H7 (cell line): ENCODE measurements around the gene USP5. TPM values are rescaled to one million over a fixed set of nuclear protein-coding genes. Genes with fewer than 3 reads are reported as not detected.
"Not testable (repeated sequence)": the region's sequence is repeated elsewhere in the genome, so short reads cannot be mapped to it uniquely, and the experiment has no call there.

Experiments
- DNase-seq: peaks from one replicate; pipeline ENCODE4 v3.0.0; 2012
- H3K27me3 ChIP-seq: 2 replicates; pipeline ENCODE4 v1.6.0; 2011; ENCODE audit warnings: mild to moderate bottlenecking, low read length; ENCODE audit not compliant: control insufficient read depth, insufficient read depth
- H3K36me3 ChIP-seq: replicated peaks from 2 replicates; pipeline ENCODE4 v1.5.1; 2011; ENCODE audit warnings: low read length; ENCODE audit not compliant: control insufficient read depth, insufficient read depth
- H3K4me3 ChIP-seq: 2 replicates; pipeline ENCODE4 v1.5.1; 2011; ENCODE audit warnings: low read depth, mild to moderate bottlenecking, control low read depth, low read length, moderate library complexity; ENCODE audit not compliant: insufficient read depth
- total RNA-seq: library from RNA; depleted of rRNA; stranded (reverse); fragments of >200 nt; shearing (Covaris generic); gene quantifications from 2 replicates; pipeline ENCODE4 v1.2.3, GENCODE V29; 2014

USP5 gene
- total RNA-seq, 1 experiment from 2014 or later, result 112 TPM

DNA sequence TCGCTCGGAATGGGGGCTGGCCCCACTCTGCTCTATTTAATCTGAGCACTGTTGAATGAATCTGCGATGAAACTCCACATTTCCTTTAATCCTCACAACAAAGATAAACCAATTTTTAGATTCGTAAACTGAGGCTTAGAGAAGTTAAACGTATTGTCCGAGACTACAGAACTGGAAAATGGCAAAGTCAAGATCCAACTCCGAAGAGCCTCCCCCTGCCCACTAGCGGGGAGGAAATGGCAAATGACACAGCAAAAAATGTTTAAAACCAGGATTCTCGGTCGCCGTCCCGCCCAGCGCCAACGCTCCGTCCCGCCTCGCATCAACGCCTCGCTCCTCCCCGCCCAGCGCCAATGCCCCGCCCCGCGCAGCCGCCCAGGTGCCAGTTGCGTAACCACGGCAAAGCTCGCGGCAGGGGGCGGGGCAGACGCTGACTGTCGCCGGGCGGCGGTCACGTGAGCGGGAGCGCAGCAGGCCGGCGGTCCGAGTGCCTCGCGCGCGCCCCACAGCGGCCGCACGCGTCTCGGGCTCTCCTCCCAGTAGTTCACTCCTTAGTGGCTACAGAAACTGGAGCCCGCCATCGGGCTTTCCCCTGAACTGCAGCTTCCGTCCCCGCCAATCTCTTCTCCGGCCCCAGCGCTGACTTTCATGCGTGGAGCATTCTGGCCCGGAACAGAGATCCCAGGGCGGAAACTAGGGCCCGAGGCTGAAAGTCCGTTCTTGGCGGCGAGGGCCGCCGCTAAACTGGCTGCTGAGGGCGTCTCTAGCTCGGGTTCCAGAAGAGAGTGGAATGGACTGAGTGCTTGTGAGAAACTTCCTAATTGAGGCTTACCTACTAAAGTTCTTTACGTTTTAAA, 39.1 kb downstream of the USP5 start:
- Histone ChIP-seq H3K27me3 (no peaks in the 10 kb centered on the region), H3K36me3 (no peaks in the 10 kb centered on the region), H3K4me3 (peak overlapping the region; percentile 60)
- DNase-seq, result peak; percentile 97

DNA sequence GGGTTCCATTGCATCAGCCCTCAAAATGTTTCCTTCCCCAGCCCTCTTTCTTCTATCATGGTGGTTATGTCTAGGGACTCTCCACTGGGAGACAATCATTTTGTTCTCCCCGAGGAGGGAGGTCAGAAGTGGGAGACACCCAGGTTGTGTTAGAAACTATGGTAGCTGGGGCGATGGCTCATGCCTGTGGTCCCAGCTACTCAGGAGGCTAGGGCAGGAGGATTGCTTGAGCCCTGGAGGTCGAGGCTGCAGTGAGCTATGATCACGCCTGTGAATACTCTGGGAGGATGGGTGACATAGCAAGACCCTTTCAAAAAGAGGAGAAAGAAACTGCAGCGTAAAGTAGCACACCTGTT, 39.7 kb downstream of the USP5 start:
- Histone ChIP-seq H3K4me3 (peak overlapping the region; percentile 60), H3K36me3 (no peaks in the 10 kb centered on the region), H3K27me3 (no peaks in the 10 kb centered on the region)
- no peak for DNase-seq

- not testable (repeated sequence) for H3K36me3 ChIP-seq, H3K27me3 ChIP-seq, H3K4me3 ChIP-seq, DNase-seq
Observed at GRCh38 chr12:6892683-6893082, 40.7 kb downstream of the USP5 start.

DNA sequence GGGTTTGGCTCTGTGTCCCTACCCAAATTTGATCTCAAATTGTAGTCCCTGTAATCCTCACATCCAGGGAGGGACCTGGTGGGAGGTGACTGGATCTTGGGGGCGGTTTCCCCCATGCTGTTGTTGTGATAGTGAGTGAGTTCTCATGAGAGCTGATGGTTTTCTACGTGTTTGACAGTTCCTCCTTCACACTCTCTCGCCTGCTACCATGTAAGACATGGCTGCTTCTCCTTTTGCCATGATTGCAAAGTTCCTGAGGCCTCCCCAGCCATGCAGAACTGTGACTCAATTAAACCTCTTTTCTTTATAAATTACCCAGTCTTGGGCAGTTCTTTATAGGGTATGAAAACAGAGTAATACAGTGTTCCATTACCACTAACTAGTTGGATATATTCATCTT, 42.4 kb downstream of the USP5 start:
- no peaks in the 10 kb centered on the region for H3K36me3 ChIP-seq

DNA sequence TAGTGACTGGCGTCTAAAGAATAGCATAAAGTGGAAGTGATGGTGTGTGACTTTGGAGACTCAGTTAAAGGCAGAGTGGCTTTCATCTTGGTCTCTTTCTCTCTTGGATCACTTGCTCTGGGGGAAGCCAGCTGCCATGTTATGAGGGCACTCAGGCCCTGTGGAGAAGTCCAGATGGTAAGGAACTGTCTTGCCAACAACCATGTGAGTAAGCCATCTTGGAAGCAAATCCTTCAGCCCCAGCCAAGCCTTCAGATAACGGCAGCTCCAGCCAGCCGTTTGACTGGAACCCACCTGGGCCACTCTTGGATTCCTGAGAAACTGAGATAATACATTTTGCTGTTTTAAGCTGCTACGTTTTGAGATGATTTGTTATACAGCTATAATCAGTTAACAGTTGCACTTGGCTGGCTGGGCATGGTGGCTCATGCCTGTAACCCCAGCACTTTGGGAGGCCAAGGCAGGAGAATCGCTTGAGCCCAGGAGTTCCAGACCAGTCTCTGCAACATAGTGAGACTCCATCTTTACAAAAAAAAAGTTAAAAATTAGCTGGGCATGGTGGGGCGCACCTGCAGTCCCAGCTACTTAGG, 45.0 kb downstream of the USP5 start:
- no peak overlapping the region for H3K4me3 ChIP-seq
- DNase-seq, result no peak
- no peaks in the 10 kb centered on the region for H3K36me3 ChIP-seq
- H3K27me3 ChIP-seq, result no peaks in the 10 kb centered on the region

More for the DNA sequence above, 42.4 kb downstream of the USP5 start:
- H3K4me3 ChIP-seq, result no peak overlapping the region
- no peak for DNase-seq
- no peaks in the 10 kb centered on the region for H3K27me3 ChIP-seq

DNA sequence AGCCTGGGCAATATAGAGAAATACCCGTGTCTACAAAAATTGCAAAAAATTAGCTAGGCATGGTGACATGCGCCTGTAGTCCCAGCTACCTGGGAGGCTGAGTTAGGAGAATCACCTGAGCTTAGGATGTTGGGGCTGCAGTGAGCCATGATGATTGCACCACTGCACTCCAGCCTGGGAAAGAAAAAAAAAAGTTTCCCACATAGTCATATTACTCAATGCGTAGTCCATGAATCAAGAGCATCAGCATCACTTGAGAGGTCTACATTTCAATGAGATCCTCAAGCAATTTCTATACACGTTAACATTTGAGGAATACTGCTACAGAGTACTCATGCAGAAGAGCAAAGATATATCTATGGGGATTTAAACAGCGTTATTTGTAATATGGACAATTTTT, 47.5 kb downstream of the USP5 start:
- Histone ChIP-seq H3K36me3 (no peaks in the 10 kb centered on the region), H3K4me3 (no peak overlapping the region), H3K27me3 (no peaks in the 10 kb centered on the region)
- DNase-seq, result no peak

GRCh38 chr12:6899837-6900519, 48.0 kb downstream of the USP5 start:
- no peak for DNase-seq
- Histone ChIP-seq H3K36me3 (no peaks in the 10 kb centered on the region), H3K27me3 (no peaks in the 10 kb centered on the region), H3K4me3 (no peak overlapping the region)

DNA sequence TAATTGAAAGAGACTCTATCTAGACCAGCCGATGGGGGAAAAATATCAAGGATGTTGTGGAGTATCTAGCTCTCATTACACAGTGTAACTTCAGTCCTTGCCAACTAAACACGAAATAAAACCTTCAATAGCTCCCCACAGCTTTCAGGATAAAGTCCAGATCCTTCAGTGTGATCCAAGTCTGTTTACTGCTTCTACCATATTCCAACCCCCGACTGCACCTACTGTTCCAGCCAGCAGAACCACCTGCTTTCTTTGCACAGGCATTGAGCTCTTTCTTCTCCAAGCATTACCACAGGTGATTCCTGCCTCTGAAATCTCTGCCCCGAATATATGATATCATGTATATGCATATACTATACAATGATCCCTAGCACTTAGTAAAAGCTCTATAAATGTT, 50.5 kb downstream of the USP5 start:
- Histone ChIP-seq H3K27me3 (peaks cover 6% of the 10 kb centered on the region; the same call in 1 of the 2 replicates), H3K36me3 (no peaks in the 10 kb centered on the region), H3K4me3 (no peak overlapping the region)
- DNase-seq, result no peak

DNA sequence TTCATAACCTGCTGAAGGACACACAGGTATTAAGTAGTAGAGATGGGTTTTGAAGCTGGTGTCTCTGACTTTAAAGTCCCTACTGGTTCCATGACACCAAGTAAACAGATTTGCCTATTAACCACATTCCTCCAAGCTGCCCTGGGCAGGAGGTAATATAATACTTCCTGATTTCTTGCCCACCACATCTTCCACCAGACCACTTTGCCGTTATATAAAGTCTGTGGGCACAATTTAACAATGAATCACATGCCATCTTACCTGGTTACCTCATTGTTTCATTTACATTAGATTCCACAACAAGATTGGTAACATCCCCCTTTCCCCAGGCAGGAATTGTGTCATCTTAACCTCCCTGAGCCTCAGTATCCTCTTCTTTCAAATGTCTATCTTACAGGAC, 51.8 kb downstream of the USP5 start:
- Histone ChIP-seq H3K4me3 (no peak overlapping the region), H3K27me3 (peaks cover 6% of the 10 kb centered on the region; the same call in 1 of the 2 replicates), H3K36me3 (no peaks in the 10 kb centered on the region)
- DNase-seq, result no peak

DNA sequence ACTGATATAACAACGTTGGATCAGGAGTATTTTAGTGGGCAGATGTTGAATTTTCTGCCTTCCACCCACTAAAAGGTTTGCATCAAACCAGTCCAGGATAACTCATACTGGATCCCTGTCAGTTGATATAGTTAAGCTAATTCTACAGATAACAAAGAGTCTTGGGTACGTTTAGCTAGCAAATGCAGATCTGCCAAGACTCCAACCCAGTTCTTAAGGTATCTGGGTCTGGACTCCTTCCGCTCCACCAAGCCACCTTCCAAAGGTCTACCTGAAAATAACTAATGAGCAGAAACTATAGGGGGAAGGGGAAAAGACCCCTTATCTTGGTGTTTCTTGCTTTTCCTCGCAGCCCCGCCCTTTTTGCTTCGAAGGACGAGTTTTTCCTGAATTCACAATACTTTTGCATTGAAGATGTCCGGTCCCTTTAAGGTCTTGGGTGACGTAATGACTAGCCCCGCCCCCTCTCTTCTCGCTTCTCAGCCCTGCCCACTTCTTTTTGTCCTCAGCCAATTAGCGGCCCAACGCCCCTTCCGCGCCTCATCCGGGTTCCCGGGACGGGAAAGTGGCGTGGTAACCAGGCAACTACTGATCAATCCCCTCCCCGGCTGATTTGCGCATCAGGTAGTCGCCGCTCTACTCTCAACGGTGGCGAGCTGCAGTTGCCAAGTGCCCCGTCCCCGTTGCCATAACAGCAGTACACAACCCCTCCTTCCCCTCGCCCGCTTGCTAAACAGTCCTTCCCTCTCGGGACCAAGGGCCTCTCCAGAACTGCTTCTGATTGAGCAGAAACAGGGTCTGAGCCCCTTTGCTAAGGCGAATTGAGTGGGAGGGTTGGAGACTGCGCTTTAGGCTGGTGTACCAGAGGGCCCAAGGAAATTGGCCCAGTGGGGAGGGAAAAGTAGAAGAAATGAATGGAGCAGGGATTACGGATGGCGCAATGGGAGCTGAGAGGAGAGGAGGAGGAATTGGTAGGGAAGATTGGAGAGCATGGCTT, 52.6 kb downstream of the USP5 start, which contains the start of gene LRRC23:
TSS of gene LRRC23 (plus strand) at position 543 of the 997 bp plus-strand sequence. CDS start 812 bp downstream, outside the sequence.
- DNase-seq, result peak; percentile 82
- Histone ChIP-seq H3K4me3 (peak within 1 kb of the TSS; percentile 40), H3K27me3 (peaks cover 6% of the 10 kb centered on the region; the same call in 1 of the 2 replicates), H3K36me3 (no peaks in the 10 kb centered on the region)

DNA sequence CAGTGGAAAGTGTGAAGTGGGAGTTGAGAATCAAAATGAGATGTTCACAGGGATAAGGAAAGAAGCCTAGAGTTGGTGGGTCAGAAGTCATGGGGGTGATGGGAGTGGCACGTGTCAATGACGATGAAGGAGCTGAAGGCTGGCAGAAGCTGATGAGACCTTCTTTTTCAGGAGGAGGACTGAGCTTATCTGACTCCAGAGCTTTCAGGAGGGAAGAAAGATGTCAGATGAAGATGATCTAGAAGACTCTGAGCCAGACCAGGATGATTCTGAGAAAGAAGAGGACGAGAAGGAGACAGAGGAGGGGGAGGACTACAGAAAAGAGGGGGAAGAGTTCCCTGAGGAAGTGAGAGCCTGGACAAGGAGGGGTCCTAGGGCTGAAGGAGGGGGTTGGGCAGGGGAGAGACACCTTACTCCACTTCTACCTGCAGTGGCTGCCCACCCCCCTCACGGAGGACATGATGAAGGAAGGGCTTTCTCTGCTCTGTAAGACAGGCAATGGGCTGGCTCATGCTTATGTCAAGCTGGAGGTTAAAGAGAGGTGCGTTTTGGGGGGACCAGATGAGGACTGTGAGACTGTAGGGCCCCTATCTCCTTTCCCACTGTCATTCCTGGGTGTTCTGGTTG, 53.6 kb downstream of the USP5 start:
- no peak for DNase-seq
- H3K4me3 ChIP-seq, result peak overlapping the region; percentile 40; the same call in 1 of the 2 replicates

GRCh38 chr12:6908141-6908540, 56.2 kb downstream of the USP5 start:
- H3K4me3 ChIP-seq, H3K36me3 ChIP-seq, H3K27me3 ChIP-seq, DNase-seq: not testable (repeated sequence)

More for the DNA sequence above, 53.6 kb downstream of the USP5 start:
- H3K36me3 ChIP-seq, result no peaks in the 10 kb centered on the region
- peaks cover 6% of the 10 kb centered on the region; the same call in 1 of the 2 replicates for H3K27me3 ChIP-seq

GRCh38 chr12:6909421-6910145, 57.6 kb downstream of the USP5 start:
- Histone ChIP-seq H3K36me3 (no peaks in the 10 kb centered on the region), H3K4me3 (no peak overlapping the region), H3K27me3 (peaks cover 13% of the 10 kb centered on the region)
- no peak for DNase-seq
